GM19023 (cell line): Measurements from ENCODE around the gene PLEKHD1.
"Not testable (repeated sequence)": the region's sequence is repeated elsewhere in the genome, so short reads cannot be mapped to it uniquely, and the experiment has no call there.

Source experiments
- ATAC-seq: cut with Tn5 transposase; IDR thresholded peaks from one replicate; pipeline ENCODE4 v1.9.1; 2021; ENCODE audit warnings: mild to moderate bottlenecking, moderate library complexity; ENCODE audit not compliant: unreplicated experiment

The PLEKHD1 gene

GRCh38 chr14:69484444-69485314 lies at the start of gene PLEKHD1:
TSS of gene PLEKHD1 (plus strand) at chr14:69484728. CDS start at chr14:69484966, 238 bp downstream.
- ATAC-seq: no peak

GRCh38 chr14:69439521-69440270 lies 44.8 kb upstream of the PLEKHD1 start:
- no peak for ATAC-seq

GRCh38 chr14:69441948-69442347 lies 42.6 kb upstream of the PLEKHD1 start:
- ATAC-seq: peak; percentile 81

- ATAC-seq: no peak
Observed at GRCh38 chr14:69443296-69443805, 41.2 kb upstream of the PLEKHD1 start.

- no peak for ATAC-seq
Observed at GRCh38 chr14:69449216-69449615, 35.3 kb upstream of the PLEKHD1 start.

GRCh38 chr14:69451941-69452340 lies 32.6 kb upstream of the PLEKHD1 start:
- no peak for ATAC-seq

- no peak for ATAC-seq
Observed at GRCh38 chr14:69458350-69458749, 26.2 kb upstream of the PLEKHD1 start.

- no peak for ATAC-seq
Observed at GRCh38 chr14:69459122-69459521, 25.4 kb upstream of the PLEKHD1 start.

GRCh38 chr14:69460093-69460701 lies 24.3 kb upstream of the PLEKHD1 start:
- ATAC-seq: no peak

GRCh38 chr14:69464379-69464778 lies 20.1 kb upstream of the PLEKHD1 start:
- ATAC-seq: no peak

- ATAC-seq: no peak
Observed at GRCh38 chr14:69464829-69465228, 19.7 kb upstream of the PLEKHD1 start.

GRCh38 chr14:69468949-69469348 lies 15.6 kb upstream of the PLEKHD1 start:
- ATAC-seq: no peak

GRCh38 chr14:69471436-69471835 lies 13.1 kb upstream of the PLEKHD1 start:
- ATAC-seq: no peak

- ATAC-seq: no peak
Observed at GRCh38 chr14:69471916-69472315, 12.6 kb upstream of the PLEKHD1 start.

- no peak for ATAC-seq
Observed at GRCh38 chr14:69473260-69473659, 11.3 kb upstream of the PLEKHD1 start.

- no peak for ATAC-seq
Observed at GRCh38 chr14:69473946-69474345, 10.6 kb upstream of the PLEKHD1 start.

GRCh38 chr14:69475194-69475818 lies 9.2 kb upstream of the PLEKHD1 start:
- ATAC-seq: no peak

GRCh38 chr14:69476824-69477450 lies 7.6 kb upstream of the PLEKHD1 start:
- not testable (repeated sequence) for ATAC-seq

- not testable (repeated sequence) for ATAC-seq
Observed at GRCh38 chr14:69478055-69478454, 6.5 kb upstream of the PLEKHD1 start.

GRCh38 chr14:69479696-69480095 lies 4.8 kb upstream of the PLEKHD1 start:
- no peak for ATAC-seq
